ENCODE measurements around the gene NFASC.

Gene NFASC

DNA sequence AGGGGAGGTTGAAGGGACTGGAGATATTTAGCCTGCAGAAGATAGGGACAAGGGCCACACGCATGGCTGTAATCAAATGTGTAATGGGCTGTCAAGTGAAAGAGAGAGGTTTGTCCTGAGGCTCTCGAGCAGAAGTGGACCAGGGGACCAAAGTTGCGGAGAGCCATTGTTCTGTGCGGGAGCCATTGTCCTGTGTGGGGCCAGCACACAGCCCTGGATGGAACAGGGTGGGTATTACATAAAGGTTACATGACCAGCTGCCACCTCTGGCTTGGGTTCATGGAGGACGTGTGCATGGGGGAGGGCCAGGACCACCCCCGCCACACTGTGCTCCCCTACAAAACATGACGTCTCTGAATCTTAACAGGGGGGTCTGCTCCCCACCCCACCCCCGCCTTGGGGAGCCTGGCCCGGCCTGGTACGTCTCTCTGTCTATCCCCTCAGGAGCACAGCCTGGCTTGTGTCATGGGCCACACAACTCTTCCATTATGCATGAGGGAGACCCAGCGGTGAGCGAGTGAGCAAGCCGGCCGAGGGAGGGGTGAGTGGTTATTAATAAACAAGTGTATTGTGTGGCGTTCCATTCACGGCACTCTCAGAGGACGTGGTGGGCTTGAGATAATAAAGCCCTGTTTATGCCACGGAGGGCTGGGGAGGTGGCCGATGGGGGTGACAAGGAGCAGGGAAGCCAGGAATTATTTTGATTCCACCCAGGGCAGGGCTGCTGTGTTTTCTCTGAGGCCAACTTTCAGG is at the start of gene NFASC:
TSS of gene NFASC (plus strand) at position 703 of the 753 bp plus-strand sequence. CDS start 73,454 bp downstream, outside the sequence.
- no peak for TF ChIP-seq JUND (IDR thresholded peaks at IDR 0.05; ENCODE audit: low read depth)
- in situ Hi-C loops (cut with HindIII; ENCODE audit: low pct_unique_long_range_greater_than_20kb, low sequenced_read_pairs), result no loop called here
- no peak for DNase-seq (ENCODE audit: low read depth in 1 of 2, low spot score in 1 of 2)

DNA sequence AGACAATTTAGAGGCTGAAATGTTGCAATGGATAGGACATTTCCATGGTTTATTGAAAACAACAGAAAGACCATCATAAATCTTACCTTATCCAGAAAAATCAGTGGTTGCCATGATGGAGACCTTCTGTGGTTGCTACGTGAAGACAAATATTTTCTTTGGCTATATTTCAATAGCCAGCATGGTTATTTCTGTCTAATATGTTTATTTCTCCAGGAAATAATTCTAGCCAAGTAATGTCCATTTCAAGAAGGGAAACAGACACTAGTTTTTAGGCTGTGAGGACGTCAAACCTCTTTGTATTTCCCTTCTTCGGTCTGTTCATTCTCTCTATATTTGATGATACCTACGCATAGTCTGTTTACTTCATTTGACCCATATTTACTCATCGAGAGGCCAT is 49.2 kb upstream of the NFASC start:
- no peak for TF ChIP-seq JUND (IDR thresholded peaks at IDR 0.05; ENCODE audit: low read depth)
- in situ Hi-C loops (cut with HindIII; ENCODE audit: low pct_unique_long_range_greater_than_20kb, low sequenced_read_pairs), result no loop called here
- DNase-seq (ENCODE audit: low read depth in 1 of 2, low spot score in 1 of 2), result no peak

DNA sequence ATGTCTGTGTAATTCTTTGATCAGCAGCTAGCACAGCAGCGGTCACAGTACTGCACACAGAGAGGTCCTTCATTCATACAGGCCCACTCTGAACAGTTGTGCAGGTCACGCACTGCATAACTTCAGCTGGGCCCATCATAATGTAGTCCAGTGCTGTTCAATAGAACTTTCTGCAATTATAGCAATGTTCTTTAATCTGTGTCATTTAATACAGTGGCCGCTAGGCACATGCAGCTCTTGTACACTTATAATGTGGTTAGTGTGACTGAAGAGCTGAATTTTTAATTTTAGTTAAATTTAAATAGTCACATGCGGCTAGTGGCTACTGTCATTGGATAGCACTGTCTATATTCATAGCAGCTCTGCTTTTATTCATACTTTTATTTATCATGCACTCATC is 48.7 kb upstream of the NFASC start:
- no peak for TF ChIP-seq JUND (IDR thresholded peaks at IDR 0.05; ENCODE audit: low read depth)
- in situ Hi-C loops (cut with HindIII; ENCODE audit: low pct_unique_long_range_greater_than_20kb, low sequenced_read_pairs), result no loop called here
- DNase-seq (ENCODE audit: low read depth in 1 of 2, low spot score in 1 of 2), result no peak

DNA sequence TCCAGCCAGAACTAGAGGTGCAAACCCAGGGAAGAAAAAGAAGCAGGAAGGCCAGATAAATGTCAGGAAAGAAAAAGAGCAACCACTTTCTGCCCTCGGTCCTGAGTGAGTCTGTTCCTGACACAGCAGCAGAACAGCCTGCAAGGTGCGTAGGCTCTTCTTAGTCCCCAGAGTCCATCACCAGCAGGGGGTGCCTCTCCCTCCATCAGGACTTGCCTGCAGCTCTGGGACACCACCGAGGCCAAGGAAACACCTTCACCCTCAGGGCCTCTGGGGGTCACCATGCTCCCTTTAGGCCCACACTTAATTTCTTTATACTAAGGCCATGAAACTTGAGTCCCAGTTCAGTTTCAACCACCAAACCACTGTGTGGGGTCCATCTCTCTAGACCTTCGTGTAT is 43.7 kb upstream of the NFASC start:
- DNase-seq (ENCODE audit: low read depth in 1 of 2, low spot score in 1 of 2), result peak in 1 of 2 experiments; percentile 42
- in situ Hi-C loops (cut with HindIII; ENCODE audit: low pct_unique_long_range_greater_than_20kb, low sequenced_read_pairs), result no loop called here
- no peak for TF ChIP-seq JUND (IDR thresholded peaks at IDR 0.05; ENCODE audit: low read depth)

DNA sequence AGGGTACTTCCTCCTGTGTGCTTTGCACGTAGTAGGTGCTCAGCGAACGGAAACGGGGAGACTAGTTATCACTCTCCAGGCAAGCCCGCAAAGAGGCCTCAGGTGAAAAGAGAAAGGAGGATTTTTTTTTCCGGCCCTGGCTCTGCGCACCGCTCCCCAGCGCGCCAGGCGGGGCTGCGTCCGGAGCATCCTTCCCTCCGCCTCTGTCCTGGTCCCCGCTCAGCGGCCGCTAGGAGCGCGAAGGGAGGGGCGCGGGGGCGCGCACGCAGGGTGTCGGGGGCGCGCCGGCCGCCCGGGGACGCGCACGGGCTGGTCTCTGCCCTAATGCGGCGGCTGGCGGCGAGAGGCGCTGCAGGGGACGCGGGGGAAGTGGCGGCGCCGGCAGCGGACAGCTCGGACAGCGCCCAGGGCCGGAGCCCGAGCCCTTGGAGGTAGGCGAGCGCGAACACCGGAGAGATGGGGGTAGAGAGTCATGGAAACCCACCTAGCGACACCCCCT is 42.3 kb upstream of the NFASC start:
- peak; percentile 47 to 70 for DNase-seq (ENCODE audit: low read depth in 1 of 2, low spot score in 1 of 2)
- in situ Hi-C loops (cut with HindIII; ENCODE audit: low pct_unique_long_range_greater_than_20kb, low sequenced_read_pairs), result no loop called here

GRCh38 chr1:204829133-204829825 is 41.4 kb upstream of the NFASC start:
- no peak for TF ChIP-seq JUND (IDR thresholded peaks at IDR 0.05; ENCODE audit: low read depth)
- in situ Hi-C loops (cut with HindIII; ENCODE audit: low pct_unique_long_range_greater_than_20kb, low sequenced_read_pairs), result no loop called here
- DNase-seq (ENCODE audit: low read depth in 1 of 2, low spot score in 1 of 2), result no peak

More for the DNA sequence above, 42.3 kb upstream of the NFASC start:
- no peak for TF ChIP-seq JUND (IDR thresholded peaks at IDR 0.05; ENCODE audit: low read depth)

DNA sequence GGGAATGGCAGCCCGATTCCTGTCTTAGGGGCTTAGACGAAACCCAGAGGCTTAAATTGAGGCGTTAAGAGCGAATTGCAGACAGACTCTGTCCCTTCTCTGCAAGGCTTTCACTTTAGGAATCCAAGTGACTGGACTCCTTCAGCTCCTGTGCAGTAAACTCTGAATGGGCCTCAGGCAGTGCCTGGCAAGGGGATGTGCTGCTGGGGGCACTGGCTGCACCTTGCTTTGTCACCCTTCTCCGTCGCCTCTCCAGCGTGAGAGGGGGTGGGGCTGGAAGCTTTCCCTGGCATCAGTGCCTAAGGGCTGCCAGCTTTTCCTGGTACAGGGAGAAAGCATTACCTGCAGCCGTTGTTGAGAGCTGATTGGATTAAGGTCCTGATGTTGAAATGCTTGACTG is 39.9 kb upstream of the NFASC start:
- no peak for DNase-seq (ENCODE audit: low read depth in 1 of 2, low spot score in 1 of 2)
- in situ Hi-C loops (cut with HindIII; ENCODE audit: low pct_unique_long_range_greater_than_20kb, low sequenced_read_pairs), result no loop called here
- TF ChIP-seq JUND (IDR thresholded peaks at IDR 0.05; ENCODE audit: low read depth), result no peak

GRCh38 chr1:204831186-204831585 is 39.5 kb upstream of the NFASC start:
- DNase-seq (ENCODE audit: low read depth in 1 of 2, low spot score in 1 of 2), result no peak
- in situ Hi-C loops (cut with HindIII; ENCODE audit: low pct_unique_long_range_greater_than_20kb, low sequenced_read_pairs), result no loop called here
- no peak for TF ChIP-seq JUND (IDR thresholded peaks at IDR 0.05; ENCODE audit: low read depth)

DNA sequence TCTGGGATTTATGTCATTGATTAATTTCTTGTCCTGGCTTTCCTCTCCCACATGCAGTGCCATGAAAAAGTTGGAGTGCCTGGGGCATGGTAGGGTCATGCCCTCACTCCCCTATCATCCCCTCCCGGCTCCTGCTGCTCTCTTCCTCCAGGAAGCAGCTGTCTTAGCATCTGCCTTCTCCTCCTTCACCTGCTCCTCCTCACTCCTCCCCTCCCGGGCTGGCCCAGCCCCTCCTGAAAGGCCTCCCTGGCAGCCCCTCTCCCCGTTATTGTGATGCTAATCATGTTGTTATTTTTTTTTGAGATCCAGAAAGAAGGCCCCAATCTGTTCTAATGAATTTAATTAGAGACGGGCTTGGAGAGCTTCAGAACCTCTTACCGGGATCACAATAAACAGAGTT is 36.3 kb upstream of the NFASC start:
- in situ Hi-C loops (cut with HindIII; ENCODE audit: low pct_unique_long_range_greater_than_20kb, low sequenced_read_pairs), result no loop called here
- no peak for TF ChIP-seq JUND (IDR thresholded peaks at IDR 0.05; ENCODE audit: low read depth)
- no peak for DNase-seq (ENCODE audit: low read depth in 1 of 2, low spot score in 1 of 2)

GRCh38 chr1:204834752-204835151 is 35.9 kb upstream of the NFASC start:
- TF ChIP-seq JUND (IDR thresholded peaks at IDR 0.05; ENCODE audit: low read depth), result no peak
- DNase-seq (ENCODE audit: low read depth in 1 of 2, low spot score in 1 of 2), result no peak
- in situ Hi-C loops (cut with HindIII; ENCODE audit: low pct_unique_long_range_greater_than_20kb, low sequenced_read_pairs), result no loop called here

GRCh38 chr1:204835737-204836136 is 34.9 kb upstream of the NFASC start:
- no peak for TF ChIP-seq JUND (IDR thresholded peaks at IDR 0.05; ENCODE audit: low read depth)
- in situ Hi-C loops (cut with HindIII; ENCODE audit: low pct_unique_long_range_greater_than_20kb, low sequenced_read_pairs), result no loop called here
- no peak for DNase-seq (ENCODE audit: low read depth in 1 of 2, low spot score in 1 of 2)

- in situ Hi-C loops (cut with HindIII; ENCODE audit: low pct_unique_long_range_greater_than_20kb, low sequenced_read_pairs), result no loop called here
- no peak for DNase-seq (ENCODE audit: low read depth in 1 of 2, low spot score in 1 of 2)
- TF ChIP-seq JUND (IDR thresholded peaks at IDR 0.05; ENCODE audit: low read depth), result no peak
These were observed 33.8 kb upstream of the NFASC start for GRCh38 chr1:204836856-204837255.

DNA sequence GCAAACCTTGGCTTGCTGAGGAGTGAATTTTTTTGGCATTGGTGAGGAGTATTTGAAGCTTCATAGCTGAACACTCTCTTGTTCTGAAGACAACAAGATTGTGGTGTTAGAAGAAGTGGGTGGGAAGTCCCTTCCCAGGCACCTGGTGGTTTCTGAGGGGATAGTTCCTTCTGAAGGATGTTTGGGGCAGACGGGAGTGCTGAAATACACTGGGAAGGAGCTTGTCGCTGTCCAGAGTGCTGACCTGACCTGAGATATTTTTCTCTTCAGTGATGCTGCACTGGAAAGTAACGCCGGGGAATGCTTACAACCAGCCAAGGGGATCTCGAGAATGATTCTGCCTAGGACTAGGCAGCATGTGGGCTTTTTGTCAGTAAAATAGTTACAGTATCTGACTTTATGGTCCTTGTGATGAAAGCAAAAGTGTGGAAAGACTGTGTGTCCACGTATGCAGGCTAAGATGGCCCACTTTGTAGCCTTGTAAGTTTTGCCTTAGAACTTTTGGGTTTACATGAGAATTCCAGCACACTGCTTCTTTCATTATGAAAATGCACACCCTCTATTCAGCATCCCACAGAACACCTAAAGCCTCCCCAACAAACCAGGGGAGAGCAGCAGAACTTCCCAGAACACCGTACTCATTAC is 33.1 kb upstream of the NFASC start:
- in situ Hi-C loops (cut with HindIII; ENCODE audit: low pct_unique_long_range_greater_than_20kb, low sequenced_read_pairs), result no loop called here
- no peak for TF ChIP-seq JUND (IDR thresholded peaks at IDR 0.05; ENCODE audit: low read depth)
- peak; percentile 88 to 91 for DNase-seq (ENCODE audit: low read depth in 1 of 2, low spot score in 1 of 2)
